Measurements from ENCODE around the gene GPR183.

GPR183 gene

DNA sequence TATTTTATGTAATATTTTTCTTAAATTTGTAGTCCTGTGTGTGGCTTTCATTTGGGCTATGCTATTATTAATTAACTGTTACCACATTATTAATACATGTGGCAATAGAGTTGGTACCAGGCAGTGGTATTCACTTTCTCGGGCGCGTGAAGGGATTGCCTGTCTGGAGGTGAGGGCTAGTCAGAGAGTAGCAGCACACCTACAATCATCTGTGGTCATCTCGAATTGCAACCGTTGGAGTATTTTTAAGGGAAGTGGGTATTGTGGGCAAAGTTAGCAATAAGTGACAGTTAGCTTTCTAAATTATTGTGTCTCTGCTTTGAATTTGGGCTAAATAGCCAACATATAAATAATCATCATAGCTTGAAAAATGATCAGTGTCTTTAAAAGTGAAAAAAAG lies 29.0 kb downstream of the GPR183 start:
- H3K4me1 ChIP-seq (ENCODE audit: control extremely low read depth in 1 of 4, control insufficient read depth in 4 of 4, insufficient read depth in 4 of 4, low read length in 3 of 4): peaks cover 49 to 81% (median 62%) of the 10 kb centered on the region in 4 experiments
- CTCF ChIA-PET: interaction anchor here (0.6 to 2.0 kb wide), 2 partner anchors 9 to 178 kb away, joined by 3 to 6 read pairs; no protein-coding TSS in a partner anchor
- WGBS (ENCODE audit: insufficient coverage): no CpG with 5 or more reads among the region's 5 CpGs

GRCh38 chr13:99277629-99278028 lies 29.6 kb downstream of the GPR183 start:
- ChIA-PET POLR2A (interaction anchor here (1.6 kb wide), 1 partner anchor 109 kb away, joined by 3 read pairs; no protein-coding TSS in a partner anchor), CTCF (interaction anchor here (0.6 to 2.0 kb wide), 2 partner anchors 9 to 178 kb away, joined by 3 to 6 read pairs; no protein-coding TSS in a partner anchor)
- 93% methylated on average over 3 of the region's 4 CpGs for WGBS (ENCODE audit: insufficient coverage)
- Histone ChIP-seq H3K36me3 (ENCODE audit: control insufficient read depth in 4 of 4, insufficient read depth in 4 of 4, low read length in 3 of 4) (peaks cover 0 to 14% (median 2%) of the 10 kb centered on the region in 4 experiments), H3K4me1 (ENCODE audit: control extremely low read depth in 1 of 4, control insufficient read depth in 4 of 4, insufficient read depth in 4 of 4, low read length in 3 of 4) (peaks cover 49 to 76% (median 57%) of the 10 kb centered on the region in 4 experiments), H3K9me3 (ENCODE audit: control extremely low read depth in 1 of 5, control insufficient read depth in 4 of 5, insufficient read depth in 2 of 5, low read depth in 1 of 5, low read length in 4 of 5) (peaks cover 0 to 1% (median under 1%) of the 10 kb centered on the region in 5 experiments), H3K27ac (ENCODE audit: insufficient read depth in 1 of 2, low read depth in 1 of 2, low read length in 2 of 2, poor library complexity in 1 of 2, severe bottlenecking in 2 of 2) (no peak overlapping the region), H3K27me3 (replicated peaks in 2 of 5; ENCODE audit: control insufficient read depth in 4 of 5, insufficient read depth in 5 of 5, low read length in 4 of 5) (no peaks in the 10 kb centered on the region), H3K4me3 (ENCODE audit: control insufficient read depth in 1 of 7, extremely low read depth in 1 of 7, insufficient read depth in 4 of 7, low read depth in 2 of 7, low read length in 6 of 7) (peak overlapping the region in 1 of 7 experiments; percentile 11)
- peak in 1 of 3 donors; percentile 47 for DNase-seq

More for the DNA sequence above, 29.0 kb downstream of the GPR183 start:
- Histone ChIP-seq H3K36me3 (ENCODE audit: control insufficient read depth in 4 of 4, insufficient read depth in 4 of 4, low read length in 3 of 4) (peaks cover 0 to 14% (median 2%) of the 10 kb centered on the region in 4 experiments), H3K27ac (ENCODE audit: insufficient read depth in 1 of 2, low read depth in 1 of 2, low read length in 2 of 2, poor library complexity in 1 of 2, severe bottlenecking in 2 of 2) (peak overlapping the region in 1 of 2 experiments; percentile 61), H3K27me3 (replicated peaks in 2 of 5; ENCODE audit: control insufficient read depth in 4 of 5, insufficient read depth in 5 of 5, low read length in 4 of 5) (no peaks in the 10 kb centered on the region), H3K9me3 (ENCODE audit: control extremely low read depth in 1 of 5, control insufficient read depth in 4 of 5, insufficient read depth in 2 of 5, low read depth in 1 of 5, low read length in 4 of 5) (no peaks in the 10 kb centered on the region), H3K4me3 (ENCODE audit: control insufficient read depth in 1 of 7, extremely low read depth in 1 of 7, insufficient read depth in 4 of 7, low read depth in 2 of 7, low read length in 6 of 7) (peak overlapping the region in 2 of 7 experiments; percentile 11 to 52)
- POLR2A ChIA-PET: interaction anchor here (1.6 kb wide), 1 partner anchor 109 kb away, joined by 3 read pairs; no protein-coding TSS in a partner anchor
- DNase-seq: peak in 2 of 3 donors; percentile 83 to 88

DNA sequence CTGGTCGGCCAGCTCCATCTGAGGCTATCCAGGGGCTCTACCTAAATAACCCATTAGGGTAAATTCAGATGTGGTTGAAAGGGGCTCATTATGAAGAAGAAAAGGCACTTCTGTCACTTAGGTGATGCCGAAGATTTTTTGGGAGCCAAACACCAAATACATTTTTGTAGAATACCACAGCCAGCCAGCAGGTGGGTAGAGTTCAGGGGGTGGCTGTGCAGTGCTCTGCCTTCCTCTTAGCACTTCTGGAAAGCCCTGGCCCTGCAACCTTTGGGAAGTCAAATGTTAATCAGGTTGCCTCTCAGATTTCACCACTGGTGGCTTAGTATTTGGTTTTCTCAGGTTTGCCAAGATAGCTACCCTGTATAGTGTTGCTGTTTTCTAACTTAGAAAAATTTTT lies 30.5 kb downstream of the GPR183 start:
- Histone ChIP-seq H3K27me3 (replicated peaks in 2 of 5; ENCODE audit: control insufficient read depth in 4 of 5, insufficient read depth in 5 of 5, low read length in 4 of 5) (no peaks in the 10 kb centered on the region), H3K4me1 (ENCODE audit: control extremely low read depth in 1 of 4, control insufficient read depth in 4 of 4, insufficient read depth in 4 of 4, low read length in 3 of 4) (peaks cover 44 to 66% (median 49%) of the 10 kb centered on the region in 4 experiments), H3K27ac (ENCODE audit: insufficient read depth in 1 of 2, low read depth in 1 of 2, low read length in 2 of 2, poor library complexity in 1 of 2, severe bottlenecking in 2 of 2) (no peak overlapping the region), H3K9me3 (ENCODE audit: control extremely low read depth in 1 of 5, control insufficient read depth in 4 of 5, insufficient read depth in 2 of 5, low read depth in 1 of 5, low read length in 4 of 5) (peaks cover 0 to 5% (median 4%) of the 10 kb centered on the region in 5 experiments), H3K36me3 (ENCODE audit: control insufficient read depth in 4 of 4, insufficient read depth in 4 of 4, low read length in 3 of 4) (peaks cover 0 to 14% (median 4%) of the 10 kb centered on the region in 4 experiments), H3K4me3 (ENCODE audit: control insufficient read depth in 1 of 7, extremely low read depth in 1 of 7, insufficient read depth in 4 of 7, low read depth in 2 of 7, low read length in 6 of 7) (no peak overlapping the region)
- DNase-seq: no peak
- POLR2A ChIA-PET: no interaction called here
- CTCF ChIA-PET: interaction anchor here (0.8 to 3.0 kb wide), 5 partner anchors 11 to 159 kb away, joined by 3 to 30 read pairs (median 12); no protein-coding TSS in a partner anchor
- no CpG with 5 or more reads among the region's 2 CpGs for WGBS (ENCODE audit: insufficient coverage)

DNA sequence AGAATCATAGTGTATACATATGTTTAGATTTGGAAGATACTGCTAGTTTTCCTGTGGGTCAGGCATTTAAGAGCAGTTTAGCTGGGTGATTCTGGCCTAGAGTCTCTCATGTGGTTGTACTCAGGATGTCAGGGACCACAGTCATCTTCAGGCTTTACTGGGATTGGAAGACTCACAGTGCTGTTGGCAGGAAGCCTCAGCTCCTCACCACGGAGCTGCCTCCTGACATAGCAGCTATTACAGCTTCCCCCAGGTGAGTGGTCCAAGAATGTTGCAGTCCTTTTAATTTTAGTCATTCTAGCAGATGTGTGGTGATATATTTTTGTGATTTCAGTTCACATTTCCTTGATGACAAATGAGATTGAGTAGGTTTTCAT lies 32.1 kb downstream of the GPR183 start:
- WGBS (ENCODE audit: insufficient coverage): no CpG with 5 or more reads among the region's 1 CpG
- peak in 2 of 3 donors; percentile 64 to 71 for DNase-seq
- Histone ChIP-seq H3K27ac (ENCODE audit: insufficient read depth in 1 of 2, low read depth in 1 of 2, low read length in 2 of 2, poor library complexity in 1 of 2, severe bottlenecking in 2 of 2) (no peak overlapping the region), H3K4me3 (ENCODE audit: control insufficient read depth in 1 of 7, extremely low read depth in 1 of 7, insufficient read depth in 4 of 7, low read depth in 2 of 7, low read length in 6 of 7) (no peak overlapping the region), H3K36me3 (ENCODE audit: control insufficient read depth in 4 of 4, insufficient read depth in 4 of 4, low read length in 3 of 4) (peaks cover 0 to 12% (median 3%) of the 10 kb centered on the region in 4 experiments), H3K27me3 (replicated peaks in 2 of 5; ENCODE audit: control insufficient read depth in 4 of 5, insufficient read depth in 5 of 5, low read length in 4 of 5) (no peaks in the 10 kb centered on the region), H3K4me1 (ENCODE audit: control extremely low read depth in 1 of 4, control insufficient read depth in 4 of 4, insufficient read depth in 4 of 4, low read length in 3 of 4) (peaks cover 34 to 66% (median 49%) of the 10 kb centered on the region in 4 experiments), H3K9me3 (ENCODE audit: control extremely low read depth in 1 of 5, control insufficient read depth in 4 of 5, insufficient read depth in 2 of 5, low read depth in 1 of 5, low read length in 4 of 5) (peaks cover 0 to 5% (median 4%) of the 10 kb centered on the region in 5 experiments)
- ChIA-PET POLR2A (no interaction called here), CTCF (interaction anchor here (0.8 to 3.0 kb wide), 9 partner anchors 9 to 167 kb away, joined by 3 to 30 read pairs (median 7); no protein-coding TSS in a partner anchor)

DNA sequence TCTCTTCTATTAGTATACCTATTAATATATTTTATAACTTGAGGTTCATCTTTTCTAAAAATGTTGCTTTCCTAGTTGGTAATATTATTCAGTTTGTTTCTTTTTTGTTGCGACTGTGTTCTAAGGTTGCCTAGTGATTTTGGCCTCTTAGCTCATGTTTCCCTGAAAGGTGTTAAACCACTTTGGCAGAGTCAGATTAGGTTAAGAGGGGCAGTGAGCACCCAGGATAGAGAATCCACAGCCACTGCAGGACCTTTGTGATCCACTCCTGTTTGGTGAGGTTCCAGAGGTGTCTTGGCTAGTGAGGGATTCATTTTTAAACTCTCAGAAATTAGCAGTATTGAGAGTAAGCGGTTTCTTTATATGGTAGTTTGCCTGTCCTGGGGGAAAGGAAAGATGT lies 34.1 kb downstream of the GPR183 start:
- no peak overlapping the region for H3K27ac ChIP-seq (ENCODE audit: insufficient read depth in 1 of 2, low read depth in 1 of 2, low read length in 2 of 2, poor library complexity in 1 of 2, severe bottlenecking in 2 of 2)
- ChIA-PET CTCF (interaction anchor here (0.6 to 10.8 kb wide), 10 partner anchors 9 to 169 kb away, joined by 3 to 196 read pairs (median 10); no protein-coding TSS in a partner anchor), POLR2A (no interaction called here)
- no peaks in the 10 kb centered on the region for H3K27me3 ChIP-seq (replicated peaks in 2 of 5; ENCODE audit: control insufficient read depth in 4 of 5, insufficient read depth in 5 of 5, low read length in 4 of 5)
- H3K9me3 ChIP-seq (ENCODE audit: control extremely low read depth in 1 of 5, control insufficient read depth in 4 of 5, insufficient read depth in 2 of 5, low read depth in 1 of 5, low read length in 4 of 5): peaks cover 0 to 5% (median 4%) of the 10 kb centered on the region in 5 experiments
- 100% methylated on average over 1 of the region's 2 CpGs for WGBS (ENCODE audit: insufficient coverage)
- peaks cover 0 to 14% (median 4%) of the 10 kb centered on the region in 4 experiments for H3K36me3 ChIP-seq (ENCODE audit: control insufficient read depth in 4 of 4, insufficient read depth in 4 of 4, low read length in 3 of 4)
- peaks cover 14 to 49% (median 32%) of the 10 kb centered on the region in 4 experiments for H3K4me1 ChIP-seq (ENCODE audit: control extremely low read depth in 1 of 4, control insufficient read depth in 4 of 4, insufficient read depth in 4 of 4, low read length in 3 of 4)
- H3K4me3 ChIP-seq (ENCODE audit: control insufficient read depth in 1 of 7, extremely low read depth in 1 of 7, insufficient read depth in 4 of 7, low read depth in 2 of 7, low read length in 6 of 7): no peak overlapping the region
- no peak for DNase-seq

- POLR2A ChIA-PET: interaction anchor here (0.6 kb wide), 1 partner anchor 31 kb away, joined by 3 read pairs; no protein-coding TSS in a partner anchor
- 100% methylated on average over 2 of the region's 2 CpGs for WGBS (ENCODE audit: insufficient coverage)
- H3K4me1 ChIP-seq (ENCODE audit: control extremely low read depth in 1 of 4, control insufficient read depth in 4 of 4, insufficient read depth in 4 of 4, low read length in 3 of 4): peaks cover 8 to 43% (median 27%) of the 10 kb centered on the region in 4 experiments
- no peak overlapping the region for H3K27ac ChIP-seq (ENCODE audit: insufficient read depth in 1 of 2, low read depth in 1 of 2, low read length in 2 of 2, poor library complexity in 1 of 2, severe bottlenecking in 2 of 2)
- H3K9me3 ChIP-seq (ENCODE audit: control extremely low read depth in 1 of 5, control insufficient read depth in 4 of 5, insufficient read depth in 2 of 5, low read depth in 1 of 5, low read length in 4 of 5): peaks cover 0 to 5% (median 4%) of the 10 kb centered on the region in 5 experiments
- peaks cover 0 to 19% (median 7%) of the 10 kb centered on the region in 4 experiments for H3K36me3 ChIP-seq (ENCODE audit: control insufficient read depth in 4 of 4, insufficient read depth in 4 of 4, low read length in 3 of 4)
- H3K27me3 ChIP-seq (replicated peaks in 2 of 5; ENCODE audit: control insufficient read depth in 4 of 5, insufficient read depth in 5 of 5, low read length in 4 of 5): no peaks in the 10 kb centered on the region
- DNase-seq: no peak
- no peak overlapping the region for H3K4me3 ChIP-seq (ENCODE audit: control insufficient read depth in 1 of 7, extremely low read depth in 1 of 7, insufficient read depth in 4 of 7, low read depth in 2 of 7, low read length in 6 of 7)
- CTCF ChIA-PET: interaction anchor here (1.4 to 10.8 kb wide), 9 partner anchors 8 to 169 kb away, joined by 3 to 196 read pairs (median 47); no protein-coding TSS in a partner anchor
Measured at GRCh38 chr13:99272481-99272880, 34.7 kb downstream of the GPR183 start.

GRCh38 chr13:99271249-99271648 lies 36.0 kb downstream of the GPR183 start:
- H3K4me1 ChIP-seq (ENCODE audit: control extremely low read depth in 1 of 4, control insufficient read depth in 4 of 4, insufficient read depth in 4 of 4, low read length in 3 of 4): peaks cover 5 to 33% (median 21%) of the 10 kb centered on the region in 4 experiments
- H3K27ac ChIP-seq (ENCODE audit: insufficient read depth in 1 of 2, low read depth in 1 of 2, low read length in 2 of 2, poor library complexity in 1 of 2, severe bottlenecking in 2 of 2): no peak overlapping the region
- 100% methylated on average over 1 of the region's 3 CpGs for WGBS (ENCODE audit: insufficient coverage)
- ChIA-PET CTCF (interaction anchor here (0.7 to 10.8 kb wide), 25 partner anchors 9 to 232 kb away, joined by 3 to 196 read pairs (median 6); partner anchors contain the start of gene UBAC2), POLR2A (no interaction called here)
- no peaks in the 10 kb centered on the region for H3K27me3 ChIP-seq (replicated peaks in 2 of 5; ENCODE audit: control insufficient read depth in 4 of 5, insufficient read depth in 5 of 5, low read length in 4 of 5)
- no peak overlapping the region for H3K4me3 ChIP-seq (ENCODE audit: control insufficient read depth in 1 of 7, extremely low read depth in 1 of 7, insufficient read depth in 4 of 7, low read depth in 2 of 7, low read length in 6 of 7)
- peaks cover 0 to 5% (median 4%) of the 10 kb centered on the region in 5 experiments for H3K9me3 ChIP-seq (ENCODE audit: control extremely low read depth in 1 of 5, control insufficient read depth in 4 of 5, insufficient read depth in 2 of 5, low read depth in 1 of 5, low read length in 4 of 5)
- peaks cover 0 to 21% (median 7%) of the 10 kb centered on the region in 4 experiments for H3K36me3 ChIP-seq (ENCODE audit: control insufficient read depth in 4 of 4, insufficient read depth in 4 of 4, low read length in 3 of 4)
- DNase-seq: no peak

Measured in common myeloid progenitor, CD34-positive (primary cell).